Measurements from ENCODE around the gene GPR158. TPM values are rescaled to one million over a fixed set of nuclear protein-coding genes. Genes with fewer than 3 reads are reported as not detected.

GPR158 gene
- total RNA-seq, 1 experiment from 2014 or later: 0.24 TPM

DNA sequence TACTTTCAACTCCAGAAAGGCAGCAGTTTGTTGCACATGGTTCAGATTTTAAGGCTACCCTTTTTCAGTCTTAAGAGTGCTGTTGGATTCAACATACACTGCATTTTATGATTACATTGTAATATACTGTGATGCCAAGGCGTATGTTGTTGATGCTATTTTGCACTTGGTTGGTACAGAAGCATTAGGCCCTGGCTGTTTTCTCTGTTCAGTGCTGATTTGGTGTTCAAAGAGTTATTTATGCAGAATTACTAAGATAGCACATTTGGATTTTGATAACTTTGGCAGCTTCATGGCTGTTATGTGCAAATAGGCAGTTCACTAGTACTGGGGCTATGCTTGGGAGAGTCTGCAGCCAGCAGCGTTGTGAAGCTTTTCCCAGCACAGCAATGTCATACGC is 7.8 kb downstream of the GPR158 start:
- no peak overlapping the region for H3K18ac ChIP-seq (ENCODE audit: insufficient read length, low read depth, low read length)
- no peak overlapping the region for H2AFZ ChIP-seq (ENCODE audit: low read length)
- no peak overlapping the region for H4K5ac ChIP-seq (ENCODE audit: insufficient read length, low read depth, low read length)
- no peak overlapping the region for H2BK120ac ChIP-seq (ENCODE audit: low read depth, low read length, poor library complexity, severe bottlenecking)
- no peaks in the 10 kb centered on the region for H3K4me1 ChIP-seq (ENCODE audit: insufficient read depth, low read length)
- H3K27me3 ChIP-seq (ENCODE audit: insufficient read depth, low read length): no peaks in the 10 kb centered on the region
- no peaks in the 10 kb centered on the region for H3K79me2 ChIP-seq (ENCODE audit: insufficient read depth, low read length)
- no peak overlapping the region for H2BK5ac ChIP-seq (ENCODE audit: insufficient read length, low read length)
- no peak overlapping the region for H3K4me2 ChIP-seq (ENCODE audit: insufficient read depth, insufficient read length, low read length)
- no peak overlapping the region for H3K9ac ChIP-seq (ENCODE audit: extremely low read depth, insufficient read length, low read length)
- no peak for DNase-seq
- H4K91ac ChIP-seq (ENCODE audit: insufficient read length, low read depth, low read length): no peak overlapping the region
- no peak overlapping the region for H2BK20ac ChIP-seq (ENCODE audit: low read depth, low read length, poor library complexity, severe bottlenecking)
- H2BK12ac ChIP-seq (ENCODE audit: insufficient read length, low read depth, low read length): no peak overlapping the region
- no peaks in the 10 kb centered on the region for H4K20me1 ChIP-seq (ENCODE audit: control insufficient read depth, insufficient read depth, insufficient read length)
- H3K27ac ChIP-seq (ENCODE audit: insufficient read length, low read depth, low read length): no peak overlapping the region
- no CpG with 5 or more reads among the region's 3 CpGs for WGBS (ENCODE audit: extremely low coverage, insufficient read length, low lambda C conversion rate)
- H3K36me3 Mint-ChIP-seq (ENCODE audit: insufficient read depth in 1 of 3, low read depth in 3 of 3): no peaks in the 10 kb centered on the region
- H3K27me3 Mint-ChIP-seq (ENCODE audit: low read depth): peaks cover 10% of the 10 kb centered on the region
- no peak overlapping the region for H3K27ac Mint-ChIP-seq
- H2AK5ac ChIP-seq (ENCODE audit: insufficient read length, low read length): no peak overlapping the region
- H3K56ac ChIP-seq (ENCODE audit: insufficient read length, low read depth, low read length): no peak overlapping the region
- H3K4ac ChIP-seq (ENCODE audit: low read depth, low read length): no peak overlapping the region
- H3K23me2 ChIP-seq (ENCODE audit: insufficient read length, low read depth, low read length, poor library complexity, severe bottlenecking): no peaks in the 10 kb centered on the region
- no peak overlapping the region for H3T11ph ChIP-seq (ENCODE audit: low read length)
- H2BK15ac ChIP-seq (ENCODE audit: low read depth, low read length): no peak overlapping the region
- H3K14ac ChIP-seq (ENCODE audit: insufficient read depth, low read length): no peak overlapping the region
- no peaks in the 10 kb centered on the region for H3K9me3 Mint-ChIP-seq
- TF ChIP-seq CTCF (conservative IDR thresholded peaks at IDR 0.05): no peak
- H4K8ac ChIP-seq (replicated peaks; ENCODE audit: insufficient read length, low read depth, low read length): no peak overlapping the region
- no peak overlapping the region for H3K4me3 Mint-ChIP-seq
- no peaks in the 10 kb centered on the region for H3K4me1 Mint-ChIP-seq
- H3K79me1 ChIP-seq (ENCODE audit: insufficient read depth, low read depth, low read length, poor library complexity, severe bottlenecking): no peaks in the 10 kb centered on the region
- no peaks in the 10 kb centered on the region for H3K9me3 ChIP-seq (ENCODE audit: control insufficient read depth, low read depth, low read length)
- no peak overlapping the region for H3K23ac ChIP-seq (ENCODE audit: insufficient read length, low read depth, low read length)
